NCI-H2171 treated with DMSO at 0.1 percent for 48 hours (cell line): ENCODE measurements around the gene WNT4.

Experiments
- DNase-seq: peaks from one replicate; lab custom pipeline; 2025; lab: John Stamatoyannopoulos, UW

WNT4 gene

GRCh38 chr1:22129501-22130117, 13.3 kb downstream of the WNT4 start:
- no peak for DNase-seq

DNA sequence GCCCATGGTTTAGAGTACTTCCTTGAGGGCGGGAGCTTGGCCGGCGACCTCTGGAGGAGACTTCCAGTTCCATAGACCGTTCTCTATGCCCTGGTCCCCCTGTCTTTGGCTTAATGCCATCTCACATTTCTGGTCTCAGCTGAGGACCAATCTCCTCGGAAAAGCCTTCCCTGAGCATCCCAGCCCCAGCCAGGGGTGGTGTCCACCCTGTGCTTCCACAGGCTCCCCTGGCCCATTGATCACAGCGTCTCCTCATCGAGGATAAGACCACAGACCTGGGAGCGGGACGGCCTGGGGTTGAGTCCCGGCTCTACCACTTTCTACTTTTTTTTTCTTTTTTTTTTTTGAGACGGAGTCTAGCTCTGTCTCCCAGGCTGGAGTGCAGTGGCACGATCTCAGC, 14.5 kb downstream of the WNT4 start:
- no peak for DNase-seq

GRCh38 chr1:22127731-22128130, 15.2 kb downstream of the WNT4 start:
- DNase-seq = no peak

DNA sequence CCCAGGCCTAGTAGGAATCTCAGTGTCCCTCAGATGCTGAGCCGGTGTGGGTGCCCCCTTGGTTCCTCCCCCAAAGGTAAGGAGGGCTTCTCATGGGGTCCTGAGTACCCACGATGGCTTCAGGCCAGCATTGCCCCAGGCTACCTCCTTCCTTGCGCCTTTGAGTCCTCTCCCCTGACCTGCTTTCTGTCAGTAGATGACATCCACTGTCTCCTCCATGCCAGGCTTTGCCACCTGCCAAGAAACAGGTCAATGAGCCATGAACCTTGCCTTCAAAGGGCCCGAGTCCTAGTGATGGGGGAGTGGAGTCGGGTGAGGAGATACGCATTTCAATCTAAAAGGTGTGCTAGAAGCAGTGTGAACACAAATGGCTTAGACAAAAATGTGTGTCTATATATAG, 15.6 kb downstream of the WNT4 start:
- DNase-seq = no peak

- DNase-seq = no peak
Measured at GRCh38 chr1:22126531-22126930, 16.4 kb downstream of the WNT4 start.

DNA sequence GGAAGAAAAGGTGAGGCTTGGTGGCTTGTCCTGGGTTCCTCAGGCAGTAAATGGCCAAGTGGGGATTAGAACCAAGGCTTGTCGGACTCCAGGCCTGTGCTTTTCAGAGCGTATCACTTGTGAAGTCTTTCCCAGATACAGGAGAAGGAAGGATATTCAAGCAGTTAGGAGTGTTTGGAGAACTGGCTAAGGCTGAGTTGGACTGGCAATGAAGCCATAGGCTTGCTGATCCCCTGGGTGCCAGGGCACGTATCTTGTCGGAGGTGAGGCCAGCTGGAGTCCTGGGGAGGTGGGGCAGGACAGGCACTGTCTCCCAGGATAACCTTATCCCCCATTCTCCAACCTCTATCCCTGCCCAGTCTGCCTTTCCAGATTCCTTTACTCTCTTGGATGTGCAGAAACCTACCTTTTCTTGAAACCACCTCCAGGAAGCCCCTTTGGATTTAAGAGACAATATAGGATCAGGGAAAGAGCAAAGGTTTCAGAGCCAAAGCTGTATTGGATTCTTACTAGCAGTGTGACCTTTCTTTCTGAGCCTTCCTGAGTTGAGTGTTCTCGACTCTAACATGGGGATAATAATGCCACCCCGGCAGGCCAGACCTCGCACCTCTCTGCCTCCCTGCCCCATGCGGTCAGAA, 18.2 kb downstream of the WNT4 start:
- DNase-seq = no peak

GRCh38 chr1:22123901-22124404, 18.9 kb downstream of the WNT4 start:
- no peak for DNase-seq

DNA sequence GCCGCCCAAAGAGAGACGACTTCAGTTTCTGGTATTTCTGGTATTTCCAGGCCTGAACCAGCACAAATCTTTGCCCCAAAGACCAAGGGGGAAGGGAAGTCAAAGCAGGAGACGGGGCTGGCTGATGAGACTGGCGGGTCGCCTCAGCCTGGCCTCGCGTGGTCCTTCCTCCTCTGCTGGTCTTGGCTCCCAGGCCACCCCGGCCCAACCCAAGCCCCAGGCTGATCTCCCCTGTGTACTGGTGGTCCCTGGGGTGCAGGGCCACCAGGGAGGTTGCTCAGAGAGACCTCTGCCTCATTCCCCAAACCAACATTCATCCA, 19.9 kb downstream of the WNT4 start:
- DNase-seq = no peak

DNA sequence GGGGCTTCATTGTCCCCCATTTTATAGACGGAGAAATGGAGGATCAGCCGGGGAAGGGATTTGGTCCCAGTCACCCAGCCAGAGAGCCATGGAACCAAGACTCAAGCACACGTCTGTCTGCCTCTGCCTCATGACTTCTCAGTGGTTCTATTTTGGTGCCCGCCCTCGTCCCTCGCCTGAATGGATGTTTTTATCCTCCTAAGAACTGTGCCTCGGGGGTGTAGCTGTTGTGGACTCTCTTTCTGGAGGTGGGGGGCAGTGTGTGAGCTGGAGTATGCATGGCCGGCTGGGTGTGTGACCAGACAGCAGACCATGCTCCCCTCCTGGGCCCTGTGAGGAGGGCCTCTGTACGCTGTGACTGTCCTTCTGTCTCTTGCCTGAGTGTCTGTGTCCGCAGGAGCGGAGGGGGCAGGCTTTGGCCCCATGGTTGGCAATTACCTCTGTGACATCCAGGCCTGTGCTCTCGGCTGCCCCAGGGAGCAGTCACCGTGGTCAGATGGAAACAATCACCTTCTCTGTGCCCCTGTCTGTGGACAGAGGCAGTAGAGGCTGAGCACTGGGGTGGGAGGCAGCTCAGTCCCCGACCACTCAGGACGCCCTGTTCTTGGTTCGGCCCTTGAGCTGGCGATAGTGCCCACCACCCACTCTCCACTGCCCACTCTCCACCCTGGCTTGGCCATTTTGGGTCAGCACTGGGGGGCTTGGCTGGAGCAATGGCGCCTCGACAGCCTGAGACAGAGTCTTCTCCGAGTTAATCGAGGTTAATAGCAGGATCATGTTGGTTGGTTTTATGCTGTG, 20.4 kb downstream of the WNT4 start:
- DNase-seq = no peak

GRCh38 chr1:22121421-22121911, 21.4 kb downstream of the WNT4 start:
- peak; percentile 91 for DNase-seq

GRCh38 chr1:22120469-22120790, 22.5 kb downstream of the WNT4 start:
- DNase-seq = peak; percentile 38

DNA sequence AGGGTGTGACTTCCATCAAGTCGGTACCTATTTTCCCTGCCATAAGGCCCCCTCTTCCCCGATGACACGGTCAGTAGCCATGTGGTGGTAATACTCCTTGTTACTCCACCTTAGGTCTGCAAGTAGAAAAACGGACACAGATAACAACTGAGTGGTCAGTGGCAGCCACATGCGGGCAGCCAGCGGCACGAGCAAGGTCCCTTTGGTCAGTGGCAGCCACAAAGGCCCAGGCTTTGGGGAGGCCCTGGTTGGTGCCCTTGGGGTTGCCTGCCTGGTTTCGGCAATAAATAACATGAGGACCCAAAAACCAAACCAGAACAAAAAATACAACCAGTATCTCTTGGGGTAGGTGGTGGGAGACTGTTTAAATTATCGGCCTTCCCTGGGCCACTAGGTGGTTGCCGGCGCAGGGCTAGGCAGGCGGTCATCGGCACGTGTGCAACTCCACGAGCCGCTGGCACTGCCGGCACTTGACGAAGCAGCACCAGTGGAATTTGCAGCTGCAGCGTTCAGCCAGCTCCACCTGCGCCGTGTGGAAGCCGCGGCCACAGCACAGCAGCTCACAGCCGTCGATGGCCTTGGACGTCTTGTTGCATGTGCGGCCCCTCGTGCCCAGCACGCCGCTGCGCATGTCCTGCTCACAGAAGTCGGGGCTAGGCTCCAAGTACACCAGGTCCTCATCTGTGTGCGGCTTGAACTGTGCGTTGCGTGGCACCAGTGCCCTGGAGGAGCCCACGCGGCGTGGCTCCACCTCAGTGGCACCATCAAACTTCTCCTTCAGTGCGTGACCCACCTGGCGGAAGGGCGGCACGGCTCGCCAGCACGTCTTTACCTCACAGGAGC, 23.1 kb downstream of the WNT4 start:
- no peak for DNase-seq

DNA sequence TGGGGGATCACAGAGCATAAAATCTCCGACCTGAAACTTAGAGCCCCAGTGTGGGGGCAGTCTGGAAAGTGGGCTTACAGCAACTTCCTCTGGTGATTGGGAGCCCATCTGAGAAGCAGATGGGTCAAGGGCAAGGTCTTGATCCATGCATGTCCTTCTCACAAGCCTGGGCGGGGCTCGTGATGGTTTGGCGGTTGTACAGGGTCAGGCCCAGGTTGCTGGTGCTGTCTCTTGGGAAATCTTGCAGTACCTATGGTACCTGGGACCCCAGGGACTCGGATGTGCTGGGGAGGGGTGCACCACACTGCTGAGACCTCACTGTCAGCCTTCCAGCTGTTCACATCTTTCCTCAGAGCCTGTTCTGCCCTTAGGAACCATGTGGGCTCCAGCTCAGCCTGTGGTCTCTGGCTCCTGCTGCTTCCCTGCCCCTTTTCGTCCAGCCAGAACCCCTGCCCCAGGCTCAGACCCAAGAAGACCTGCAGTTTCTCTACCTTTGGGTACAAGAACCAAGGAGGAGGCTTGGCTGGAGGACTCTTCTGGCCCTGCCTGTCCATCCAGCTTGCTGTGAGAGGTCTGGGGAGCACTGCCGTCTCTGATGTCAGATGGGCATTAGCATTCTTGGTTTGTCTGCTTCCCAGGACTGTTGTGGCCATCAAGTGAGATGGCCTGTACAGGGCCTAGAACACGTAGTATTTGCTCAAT, 24.5 kb downstream of the WNT4 start:
- DNase-seq = no peak

DNA sequence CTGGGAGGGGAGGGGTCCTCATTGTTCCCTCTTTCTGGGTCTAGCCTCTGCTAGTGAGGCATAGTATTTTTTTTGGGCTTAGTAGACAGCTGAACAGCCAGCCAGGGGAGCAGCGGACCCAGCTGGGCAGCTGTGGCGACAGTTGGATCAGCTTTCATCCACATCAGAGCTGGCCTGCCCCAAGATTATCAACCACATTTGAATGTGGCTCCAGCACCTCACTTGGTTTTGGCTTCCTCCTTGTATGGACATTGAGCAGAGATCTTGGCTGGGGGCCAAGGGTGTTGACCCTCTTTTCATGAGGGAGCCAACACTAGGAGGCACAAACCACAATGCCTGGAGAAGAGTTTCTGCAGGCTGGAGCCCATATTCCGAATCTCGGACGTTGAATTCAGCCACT, 25.0 kb downstream of the WNT4 start:
- DNase-seq = peak; percentile 14

- DNase-seq = no peak
Measured at GRCh38 chr1:22117238-22117637, 25.7 kb downstream of the WNT4 start.

DNA sequence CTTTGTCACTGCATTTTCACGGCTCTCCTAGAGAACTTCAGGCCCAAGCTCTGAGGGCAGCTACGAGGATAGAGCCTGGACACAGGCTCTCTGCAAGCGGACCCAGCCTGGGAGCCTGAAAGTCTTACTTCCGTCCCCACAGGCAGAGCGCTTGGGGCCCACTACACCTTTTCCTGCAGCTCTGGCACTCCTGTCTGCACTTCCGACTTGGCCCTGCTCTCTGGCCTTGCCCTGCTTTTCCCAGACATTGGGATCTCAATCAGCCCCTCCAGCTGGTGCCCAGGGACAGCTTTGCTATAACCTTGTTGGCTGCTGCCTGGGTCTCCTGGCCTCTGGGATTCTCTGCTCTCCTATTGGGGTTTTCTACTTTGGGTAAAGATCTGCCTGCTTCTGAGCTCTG, 27.6 kb downstream of the WNT4 start:
- DNase-seq = no peak

DNA sequence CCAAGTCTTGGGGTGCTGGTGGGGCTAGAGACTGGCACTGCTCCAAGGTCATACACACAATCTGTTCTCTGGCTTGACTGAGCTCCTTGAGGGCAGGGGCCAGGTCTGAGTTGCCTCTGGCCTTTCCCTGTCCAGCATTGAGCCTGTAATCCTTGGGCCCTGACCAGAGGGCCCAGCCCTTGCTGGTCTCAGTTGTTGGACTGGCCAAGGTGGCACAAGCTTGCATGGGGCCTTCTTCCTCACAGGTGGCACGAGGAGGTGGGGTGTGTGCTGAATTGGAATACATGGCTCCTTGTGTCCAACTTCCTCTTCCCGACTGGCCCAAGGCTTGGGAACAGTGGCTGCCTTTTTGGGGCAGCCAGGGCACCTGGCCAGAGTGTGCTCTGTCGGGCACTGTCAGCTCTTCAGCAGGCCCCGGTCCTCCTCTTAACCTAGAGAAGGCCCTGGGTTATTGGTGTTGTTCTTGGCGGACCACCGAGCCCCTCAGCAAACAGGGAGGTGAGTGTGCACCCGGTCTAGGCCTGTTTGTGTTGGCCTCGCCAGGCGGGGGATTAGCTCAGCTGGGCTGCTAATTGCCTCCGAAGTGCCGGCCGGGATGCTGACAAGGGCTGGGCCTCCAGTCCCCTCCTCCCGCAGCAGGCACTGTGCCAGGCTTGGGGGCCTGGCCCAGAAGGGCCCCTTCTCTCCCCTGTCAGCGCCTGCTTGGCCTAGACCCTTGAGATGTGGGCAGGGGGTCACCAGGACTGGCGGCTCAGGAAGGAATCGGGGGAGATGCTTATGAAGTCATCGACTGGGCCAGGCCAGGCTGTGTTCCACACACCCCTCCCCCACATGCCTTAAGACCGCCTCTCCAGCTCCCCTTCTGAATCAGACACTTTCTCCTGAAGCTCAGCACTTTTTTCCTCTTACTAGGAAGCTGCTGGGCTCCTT, 28.5 kb downstream of the WNT4 start:
- no peak for DNase-seq

DNA sequence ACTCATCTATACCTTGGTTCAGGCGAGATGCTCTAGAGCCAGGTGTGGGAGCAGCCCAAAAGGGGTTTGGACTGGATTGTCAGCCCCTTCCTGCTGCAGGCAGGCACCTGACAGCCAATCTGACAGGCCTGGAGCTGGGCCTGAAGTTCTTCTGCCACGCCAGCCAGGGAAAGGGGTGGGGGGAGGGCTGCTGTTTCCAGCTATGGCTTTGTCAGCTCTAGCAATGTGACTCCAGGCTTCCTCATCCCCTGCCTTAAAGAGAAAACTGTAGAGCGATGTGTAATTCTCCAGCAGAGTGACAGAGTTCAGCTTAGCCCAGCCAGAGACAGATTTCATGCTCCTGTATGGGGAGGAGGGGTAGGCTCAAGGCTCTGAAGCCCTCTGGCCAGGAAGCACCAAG, 30.3 kb downstream of the WNT4 start:
- DNase-seq = no peak

GRCh38 chr1:22111620-22112019, 31.3 kb downstream of the WNT4 start:
- DNase-seq = no peak

DNA sequence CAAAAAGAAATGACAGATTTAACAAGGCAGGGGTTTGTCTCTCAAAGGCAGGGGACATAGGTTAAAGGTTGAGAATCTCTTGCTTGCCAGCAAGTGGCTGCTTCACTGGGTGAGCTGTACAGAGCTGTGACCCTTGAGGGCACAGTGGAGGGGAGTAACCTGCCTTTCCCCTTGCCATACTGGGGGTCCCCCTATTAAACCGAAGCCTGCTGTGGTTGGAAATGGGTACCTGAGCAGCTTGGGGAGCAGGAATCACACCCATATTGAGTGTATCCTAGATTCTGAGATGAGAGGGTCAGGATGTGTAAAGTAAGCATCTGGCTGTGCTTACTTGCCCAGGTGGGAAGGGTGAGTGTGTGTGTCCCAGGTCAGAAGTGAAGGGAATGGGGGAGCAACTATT, 31.8 kb downstream of the WNT4 start:
- no peak for DNase-seq

DNA sequence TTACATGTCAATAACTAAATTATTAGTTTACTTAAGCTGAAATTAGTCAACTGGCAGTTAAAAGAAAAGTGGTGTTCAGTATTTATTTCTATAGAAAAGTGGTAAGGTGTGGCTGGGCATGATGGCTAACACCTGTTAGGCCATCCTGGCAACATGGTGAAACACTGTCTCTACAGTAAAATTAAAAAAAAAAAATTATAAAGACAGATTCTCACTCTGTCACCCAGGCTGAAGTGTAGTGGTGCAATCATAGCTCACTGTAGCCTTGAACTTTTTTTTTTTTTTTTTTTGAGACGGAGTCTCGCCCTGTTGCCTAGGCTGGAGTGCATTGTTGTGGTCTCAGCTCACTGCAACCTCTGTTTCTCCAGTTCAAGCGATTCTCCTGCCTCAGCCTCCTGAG, 32.9 kb downstream of the WNT4 start:
- no peak for DNase-seq
